GM18498 (cell line): ENCODE data around the gene SLC12A8.

ENCODE experiments used
- ATAC-seq: cut with Tn5 transposase; IDR thresholded peaks from one replicate; pipeline ENCODE4 v1.9.1; 2021; ENCODE audit warnings: mild to moderate bottlenecking, moderate library complexity; ENCODE audit not compliant: unreplicated experiment

The SLC12A8 gene

GRCh38 chr3:125186800-125187598 lies 25.5 kb downstream of the SLC12A8 start:
- ATAC-seq: no peak

GRCh38 chr3:125186261-125186787 lies 26.2 kb downstream of the SLC12A8 start:
- peak; percentile 80 for ATAC-seq

- peak; percentile 13 for ATAC-seq
Measured at GRCh38 chr3:125185805-125186204, 26.7 kb downstream of the SLC12A8 start.

GRCh38 chr3:125179884-125180240 lies 32.7 kb downstream of the SLC12A8 start:
- no peak for ATAC-seq

GRCh38 chr3:125179143-125179883 lies 33.2 kb downstream of the SLC12A8 start:
- peak; percentile 52 for ATAC-seq

- no peak for ATAC-seq
Measured at GRCh38 chr3:125177746-125178145, 34.8 kb downstream of the SLC12A8 start.

GRCh38 chr3:125175295-125176078 lies 37.1 kb downstream of the SLC12A8 start:
- no peak for ATAC-seq

- no peak for ATAC-seq
Measured at GRCh38 chr3:125172346-125172745, 40.2 kb downstream of the SLC12A8 start.

GRCh38 chr3:125168711-125169393 lies 43.7 kb downstream of the SLC12A8 start:
- no peak for ATAC-seq

- ATAC-seq: no peak
Measured at GRCh38 chr3:125166599-125167136, 45.9 kb downstream of the SLC12A8 start.

- ATAC-seq: no peak
Measured at GRCh38 chr3:125165948-125166553, 46.5 kb downstream of the SLC12A8 start.

- ATAC-seq: no peak
Measured at GRCh38 chr3:125165189-125165947, 47.2 kb downstream of the SLC12A8 start.

GRCh38 chr3:125163739-125164601 lies 48.6 kb downstream of the SLC12A8 start:
- peak; percentile 62 for ATAC-seq

GRCh38 chr3:125161607-125162219 lies 50.8 kb downstream of the SLC12A8 start:
- no peak for ATAC-seq

- no peak for ATAC-seq
Measured at GRCh38 chr3:125160606-125161371, 51.8 kb downstream of the SLC12A8 start.

- no peak for ATAC-seq
Measured at GRCh38 chr3:125157183-125157582, 55.4 kb downstream of the SLC12A8 start.

- ATAC-seq: no peak
Measured at GRCh38 chr3:125156456-125156855, 56.1 kb downstream of the SLC12A8 start.
